Stimulated activated CD8-positive, alpha-beta memory T cell treated with anti-CD3 and anti-CD28 coated beads, Interleukin-15, amount 100 ng/mL, for 48 hours (primary cell): ENCODE data around the gene TSC1.
"Not testable (repeated sequence)": the region's sequence is repeated elsewhere in the genome, so short reads cannot be mapped to it uniquely, and the experiment has no call there.

Source experiments
- DNase-seq, 2 donors: peaks; one replicate each; pipeline ENCODE4 v3.0.0-alpha.2; 2020; ENCODE audit warnings: low read depth in 2 of 2

TSC1 gene

DNA sequence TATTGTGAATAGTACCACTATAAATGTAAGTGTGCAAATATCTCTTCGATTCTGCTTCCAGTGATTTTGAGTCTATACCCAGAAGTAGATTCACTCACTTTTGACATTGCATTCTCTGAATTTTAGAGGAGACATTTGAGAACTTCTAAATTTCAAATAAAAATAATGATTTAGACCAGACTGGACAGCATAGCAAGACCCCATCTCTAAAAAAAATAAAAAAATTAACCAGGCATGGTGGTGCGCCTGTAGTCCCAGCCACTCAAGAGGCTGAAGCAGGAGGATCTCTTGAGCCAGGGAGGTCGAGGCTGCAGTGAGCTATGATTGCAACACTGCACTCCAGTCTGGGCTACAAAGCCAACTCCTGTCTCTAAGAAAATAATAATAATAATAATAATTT lies 32.2 kb upstream of the TSC1 start:
- no peak for DNase-seq

DNA sequence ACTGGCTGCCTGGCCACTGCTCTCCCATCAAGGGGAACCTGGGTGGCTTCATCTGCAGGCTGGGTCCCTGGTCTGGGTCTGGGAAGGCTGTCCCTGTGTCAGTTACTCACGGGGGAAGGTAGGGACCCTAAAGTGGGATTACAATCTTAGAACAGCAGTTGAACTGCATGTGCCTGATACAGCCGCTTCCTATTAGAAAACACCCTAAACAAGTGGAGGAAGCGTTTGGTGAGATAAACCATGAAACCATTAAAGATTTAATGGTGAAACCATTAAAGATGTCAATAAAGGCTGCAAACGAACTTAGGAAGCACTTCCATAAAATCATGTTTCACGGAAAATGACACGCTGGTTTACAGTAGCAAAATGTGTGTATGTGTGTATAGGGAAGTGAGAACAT lies 31.5 kb upstream of the TSC1 start:
- DNase-seq = no peak

DNA sequence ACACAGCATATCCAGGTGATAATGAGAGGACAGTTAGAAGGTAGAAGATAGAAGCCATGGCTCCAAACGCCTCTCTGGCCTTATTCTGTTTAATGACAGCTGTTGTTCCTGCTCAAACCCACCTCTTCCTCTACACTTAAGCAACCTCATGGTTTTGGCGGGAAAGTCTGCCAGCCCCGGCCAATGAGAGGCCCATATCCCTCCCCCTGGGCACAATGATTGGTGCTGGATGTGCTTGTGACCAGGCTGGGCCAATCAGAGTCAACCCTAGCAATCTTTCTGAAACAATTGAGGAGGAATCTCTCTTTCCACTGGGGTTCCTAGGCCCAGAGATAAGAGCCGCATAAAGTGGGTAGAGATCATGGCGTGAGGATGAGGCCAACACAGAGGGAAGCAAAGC lies 29.3 kb upstream of the TSC1 start:
- DNase-seq = no peak

DNA sequence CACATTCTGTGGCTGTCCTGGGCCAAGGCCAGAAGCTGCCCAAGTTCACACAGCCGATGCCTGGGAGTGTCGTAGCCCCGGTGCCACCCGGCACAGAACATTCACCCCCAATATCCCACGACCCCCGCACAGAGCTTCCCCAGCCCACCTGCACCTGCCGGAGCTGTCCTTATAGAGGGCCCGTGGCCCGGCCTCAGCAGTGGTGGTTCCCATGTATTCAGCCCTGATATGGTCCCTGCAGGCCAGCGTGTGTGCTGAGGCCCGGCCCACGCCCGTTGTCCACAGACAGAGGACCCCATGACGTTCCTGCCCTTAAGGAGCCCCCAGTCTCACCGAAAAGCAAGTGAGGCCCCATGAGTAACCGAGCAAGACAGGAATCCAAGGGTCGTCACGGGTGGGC lies 28.8 kb upstream of the TSC1 start:
- no peak for DNase-seq

DNA sequence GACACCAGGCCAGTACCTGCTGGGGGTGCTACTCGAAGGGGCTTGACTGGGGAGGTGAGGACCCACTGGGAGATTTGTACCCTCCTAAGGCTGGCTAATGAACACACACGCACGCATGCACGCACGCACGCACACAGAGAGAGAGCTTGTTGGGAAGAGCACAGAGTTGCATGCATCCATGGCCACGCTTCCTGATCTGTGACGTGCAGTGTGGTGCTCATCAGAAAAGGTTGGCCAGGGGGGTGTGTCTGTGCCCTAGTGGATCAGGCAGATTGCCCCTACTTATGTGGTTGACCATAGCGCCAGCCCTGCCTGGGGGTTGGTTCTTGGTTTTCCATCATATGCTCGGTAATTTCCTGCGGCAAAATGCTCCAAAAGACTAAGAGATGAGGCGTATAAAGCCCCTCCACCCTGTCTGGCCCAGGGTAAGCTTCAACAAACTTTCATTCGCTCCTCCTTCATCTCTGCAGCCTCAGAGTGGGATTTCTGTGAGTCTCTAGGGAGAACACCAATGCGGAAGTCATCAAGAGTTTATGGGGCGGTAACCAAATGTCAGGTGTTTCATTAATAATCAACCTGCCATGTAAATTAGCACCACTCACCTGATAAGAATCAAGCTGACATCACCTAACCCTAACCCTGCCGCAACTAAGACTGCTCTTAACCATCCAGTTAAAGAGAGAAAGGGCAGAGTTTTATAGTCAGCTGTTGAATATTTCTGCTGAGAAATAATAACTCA lies 26.1 kb upstream of the TSC1 start:
- DNase-seq = no peak

DNA sequence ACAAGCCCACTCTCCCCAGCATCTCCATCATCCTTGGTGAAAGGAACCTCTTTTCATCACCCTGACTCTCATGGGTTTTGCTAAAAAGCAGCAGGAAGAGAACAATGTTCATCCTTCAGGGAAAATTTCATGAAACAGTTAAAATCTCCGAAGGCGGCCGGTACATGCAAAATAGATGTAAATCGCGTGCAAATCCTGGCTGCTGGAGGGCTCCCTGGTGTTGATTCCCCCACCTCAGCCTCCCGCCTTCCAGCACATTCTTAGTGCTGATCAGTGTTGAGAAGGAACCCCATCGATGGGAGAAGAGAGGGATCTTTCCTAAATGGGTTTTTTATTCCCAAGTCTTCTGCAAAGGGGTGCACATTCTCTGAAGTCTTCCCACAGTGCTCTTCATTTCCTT lies 25.4 kb upstream of the TSC1 start:
- no peak for DNase-seq

DNA sequence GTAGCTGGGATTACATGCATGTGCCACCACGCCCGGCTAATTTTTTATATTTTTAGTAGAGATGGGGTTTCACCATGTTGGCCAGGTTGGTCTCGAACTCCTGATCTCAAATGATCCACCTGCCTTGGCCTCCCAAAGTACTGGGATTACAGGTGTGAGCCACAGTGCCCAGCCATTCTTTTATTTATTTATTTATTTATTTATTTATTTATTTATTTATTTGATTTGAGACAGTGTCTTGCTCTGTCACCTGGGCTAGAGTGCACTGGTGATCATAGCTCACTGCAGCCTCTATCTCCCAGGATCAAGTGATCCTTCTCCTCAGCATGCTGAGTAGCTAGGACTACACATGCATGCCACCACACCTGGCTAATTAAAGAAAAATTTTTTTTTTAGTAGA lies 23.5 kb upstream of the TSC1 start:
- DNase-seq = not testable (repeated sequence)

DNA sequence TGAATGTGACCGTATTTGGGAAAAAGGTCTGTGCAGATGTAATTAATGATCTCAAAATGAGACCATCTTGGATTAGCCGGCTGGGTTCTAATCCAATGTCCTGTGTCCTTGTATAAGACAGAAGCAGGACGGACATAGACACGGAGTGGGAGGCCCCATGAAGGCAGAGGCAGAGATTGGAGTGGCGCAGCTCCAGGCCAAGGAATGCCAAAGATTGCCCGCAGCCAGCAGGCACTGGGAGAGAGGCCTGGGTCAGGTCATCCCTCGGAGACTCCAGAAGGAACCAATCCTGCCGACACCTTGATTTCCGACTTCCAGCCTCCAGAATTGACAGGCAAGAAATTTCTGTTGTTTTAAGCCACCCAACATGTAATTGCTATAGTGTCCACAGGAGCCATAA lies 21.1 kb upstream of the TSC1 start:
- DNase-seq = no peak

DNA sequence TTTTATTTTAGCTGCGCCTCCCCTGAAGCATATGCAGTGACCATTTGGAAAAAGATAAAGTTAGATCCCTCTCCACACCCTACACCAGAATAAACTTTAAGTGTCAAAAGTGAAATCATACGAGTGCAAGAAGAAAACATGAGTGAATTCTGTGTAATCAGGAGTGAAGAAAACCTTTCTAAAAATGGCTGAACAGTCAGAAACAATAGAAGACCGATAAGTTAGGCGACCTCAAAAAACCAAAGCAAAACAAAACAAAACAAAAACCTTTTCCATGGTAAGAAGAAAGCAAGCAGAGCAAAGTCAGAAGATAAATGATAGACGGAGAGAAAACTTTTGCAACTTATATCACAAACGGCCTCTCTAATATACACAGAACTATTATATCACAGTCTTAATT lies 16.6 kb upstream of the TSC1 start:
- no peak for DNase-seq

DNA sequence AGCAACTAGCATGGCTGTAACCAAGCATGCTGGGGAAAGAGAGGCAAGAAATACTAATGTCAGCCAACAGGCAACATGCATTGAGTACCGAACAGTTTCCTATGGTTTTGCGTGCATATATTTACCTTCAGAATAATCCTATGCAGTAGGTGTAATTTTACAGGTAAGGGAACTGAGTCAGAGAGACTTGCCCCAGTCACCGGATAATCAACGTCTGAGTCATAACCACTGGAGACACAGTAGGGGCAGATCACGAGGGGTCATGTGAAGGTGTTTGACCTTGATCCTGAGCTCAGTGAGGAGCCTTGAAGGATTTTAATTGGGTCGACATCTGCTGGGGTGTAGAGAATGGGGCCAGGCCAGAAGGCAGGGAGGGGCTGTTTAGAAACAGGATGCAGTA lies 13.4 kb upstream of the TSC1 start:
- DNase-seq = no peak

DNA sequence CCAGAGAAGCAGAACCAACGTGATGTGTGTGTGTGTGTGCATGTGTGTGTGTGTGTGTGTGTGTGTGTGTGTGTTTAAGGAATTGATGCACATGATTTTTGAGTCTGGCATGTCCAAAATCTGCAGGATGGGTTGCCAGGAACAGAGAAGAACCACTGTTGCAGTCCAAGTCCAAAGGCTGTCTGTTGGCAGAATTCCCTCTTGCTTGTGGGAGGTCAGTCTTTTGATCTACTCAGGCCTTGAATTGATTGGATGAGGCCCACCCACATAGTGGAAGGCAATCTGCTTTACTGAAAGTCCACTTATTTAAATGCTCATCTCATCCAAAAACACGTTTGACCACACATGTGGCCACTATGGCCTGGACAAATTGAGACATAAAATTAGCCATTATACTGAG lies 11.4 kb upstream of the TSC1 start:
- no peak for DNase-seq

DNA sequence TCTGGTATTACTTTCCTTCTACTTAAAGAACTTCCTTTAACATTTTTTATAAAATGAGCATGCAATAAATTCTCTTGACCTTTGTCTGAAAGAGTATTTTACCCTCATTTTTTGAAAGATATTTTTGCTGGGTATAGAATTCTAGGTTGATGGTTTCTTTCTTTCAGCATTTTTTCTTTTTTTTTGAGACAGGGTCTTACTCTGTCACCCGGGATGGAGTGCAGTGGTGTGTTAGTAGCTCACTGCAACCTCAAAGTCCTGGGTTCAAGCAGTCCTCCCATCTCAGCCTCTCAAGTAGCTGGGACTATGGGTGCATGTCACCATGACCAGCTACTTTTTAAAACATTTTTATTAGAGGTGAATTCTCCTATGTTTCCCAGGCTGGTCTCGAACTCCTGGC lies 10.7 kb upstream of the TSC1 start:
- DNase-seq = no peak

DNA sequence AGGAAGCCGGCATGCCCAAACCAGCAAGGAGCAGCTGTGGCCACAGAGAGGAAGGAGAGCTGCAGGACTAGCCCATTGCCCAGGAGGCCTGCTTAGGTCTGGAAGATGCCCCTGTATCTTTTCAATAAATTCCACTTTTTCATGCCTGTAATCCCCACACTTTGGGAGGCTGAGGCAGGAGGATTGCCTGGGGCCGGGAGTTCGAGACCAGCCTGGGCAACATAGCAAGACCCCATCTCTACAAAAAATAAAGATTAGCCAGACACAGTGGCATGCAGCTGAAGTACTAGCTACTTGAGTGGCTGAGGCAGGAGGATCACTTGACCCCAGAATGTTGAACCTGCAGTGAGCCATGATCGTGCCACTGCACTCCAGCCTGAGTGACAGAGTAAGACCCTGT lies 5.3 kb upstream of the TSC1 start:
- DNase-seq = no peak

DNA sequence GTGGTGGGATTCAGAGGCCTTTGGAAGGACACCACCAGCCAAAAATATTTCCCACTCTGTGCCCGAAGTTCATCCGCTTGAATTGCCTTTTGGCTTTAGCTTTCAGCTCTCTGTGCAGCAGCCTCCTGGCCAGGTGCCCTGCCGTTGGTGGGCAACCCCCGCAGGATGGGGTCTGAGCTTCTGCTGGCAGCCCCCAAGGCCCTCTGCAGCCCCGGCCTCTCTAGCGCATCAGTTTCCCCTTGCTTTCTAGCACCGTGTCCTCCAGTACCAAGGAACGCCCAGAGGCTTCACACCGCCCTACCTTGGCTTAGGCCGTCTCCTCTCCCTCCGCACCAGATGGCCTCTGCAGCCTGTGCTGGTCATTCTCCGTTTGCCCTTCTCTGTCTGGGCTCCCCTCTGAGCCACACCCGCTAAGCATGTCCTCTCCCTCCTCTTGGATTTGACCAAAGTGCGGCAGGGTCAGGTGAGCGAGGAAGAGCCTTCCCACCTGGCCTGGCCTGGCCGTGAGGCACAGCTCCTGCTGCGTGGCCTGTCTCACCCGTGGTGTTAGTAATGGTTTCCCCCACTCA lies 4.2 kb upstream of the TSC1 start:
- no peak for DNase-seq

DNA sequence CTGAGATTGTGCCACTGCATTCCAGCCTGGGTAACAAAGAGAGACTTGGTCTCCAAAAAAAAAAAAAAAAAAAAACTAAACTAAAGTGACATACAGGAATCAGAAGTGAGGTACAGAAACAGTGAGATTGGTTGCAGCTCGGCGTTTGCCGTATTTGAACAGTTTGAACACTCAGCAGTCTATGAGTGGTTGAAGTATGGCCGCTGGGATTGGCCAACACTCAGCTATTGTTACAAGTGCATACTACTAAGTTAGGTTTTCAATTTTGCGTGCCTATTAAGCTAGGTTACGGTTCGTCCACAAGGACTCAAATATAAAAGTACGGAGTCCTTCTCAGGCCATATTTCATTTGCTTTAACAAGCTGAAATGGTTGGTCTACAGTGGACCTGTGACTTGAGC lies 3.3 kb upstream of the TSC1 start:
- no peak for DNase-seq

DNA sequence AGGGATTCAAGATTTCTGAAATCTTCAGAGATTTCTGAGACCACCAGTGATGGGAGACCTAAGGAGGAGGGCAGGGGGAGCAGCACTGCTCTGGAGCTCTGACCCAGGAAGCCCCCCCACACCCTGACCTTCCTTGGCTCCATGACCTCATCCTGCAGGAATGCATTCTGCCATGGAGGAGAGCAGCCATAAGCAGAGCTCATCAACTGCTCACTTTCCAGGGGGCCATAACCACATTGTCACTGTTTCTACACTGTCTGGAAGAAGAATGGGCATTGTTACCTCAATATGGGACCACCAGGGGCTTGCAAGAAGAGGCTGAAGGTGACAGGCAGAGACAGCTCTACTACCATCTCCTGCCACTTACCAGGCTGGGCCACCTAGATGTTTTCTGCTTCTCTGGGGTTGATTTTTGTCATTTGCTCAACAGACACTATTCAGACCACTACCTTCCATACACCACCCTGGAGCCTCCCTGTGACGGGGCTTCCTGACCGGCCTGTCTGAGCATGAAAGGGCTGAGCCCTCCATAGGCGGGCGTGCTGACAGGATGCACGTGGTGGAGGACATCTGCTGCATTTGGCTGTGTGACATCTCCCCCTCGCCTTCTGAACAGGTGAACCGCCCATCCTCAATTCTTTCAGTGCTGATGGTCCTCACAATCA lies 2.3 kb upstream of the TSC1 start:
- no peak for DNase-seq

DNA sequence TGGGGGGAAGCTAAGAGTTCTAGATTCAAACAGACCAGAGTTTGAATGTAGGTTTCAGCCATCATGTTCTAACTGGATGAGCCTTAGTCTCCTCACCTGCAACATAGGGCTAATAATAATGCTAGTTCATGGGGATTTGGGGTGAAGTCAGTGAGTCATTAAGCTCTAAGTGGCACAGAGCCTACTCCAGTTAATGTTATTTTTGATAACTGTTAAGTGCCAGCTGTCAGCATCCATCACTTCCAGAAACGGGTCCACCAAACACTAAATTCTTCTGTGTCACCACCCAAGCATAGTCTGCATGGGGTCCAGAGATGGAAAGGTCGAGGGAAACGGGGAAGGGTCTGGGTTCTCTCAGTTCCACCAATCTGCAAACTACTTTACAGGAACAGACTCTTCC lies 1.8 kb upstream of the TSC1 start:
- DNase-seq = no peak

DNA sequence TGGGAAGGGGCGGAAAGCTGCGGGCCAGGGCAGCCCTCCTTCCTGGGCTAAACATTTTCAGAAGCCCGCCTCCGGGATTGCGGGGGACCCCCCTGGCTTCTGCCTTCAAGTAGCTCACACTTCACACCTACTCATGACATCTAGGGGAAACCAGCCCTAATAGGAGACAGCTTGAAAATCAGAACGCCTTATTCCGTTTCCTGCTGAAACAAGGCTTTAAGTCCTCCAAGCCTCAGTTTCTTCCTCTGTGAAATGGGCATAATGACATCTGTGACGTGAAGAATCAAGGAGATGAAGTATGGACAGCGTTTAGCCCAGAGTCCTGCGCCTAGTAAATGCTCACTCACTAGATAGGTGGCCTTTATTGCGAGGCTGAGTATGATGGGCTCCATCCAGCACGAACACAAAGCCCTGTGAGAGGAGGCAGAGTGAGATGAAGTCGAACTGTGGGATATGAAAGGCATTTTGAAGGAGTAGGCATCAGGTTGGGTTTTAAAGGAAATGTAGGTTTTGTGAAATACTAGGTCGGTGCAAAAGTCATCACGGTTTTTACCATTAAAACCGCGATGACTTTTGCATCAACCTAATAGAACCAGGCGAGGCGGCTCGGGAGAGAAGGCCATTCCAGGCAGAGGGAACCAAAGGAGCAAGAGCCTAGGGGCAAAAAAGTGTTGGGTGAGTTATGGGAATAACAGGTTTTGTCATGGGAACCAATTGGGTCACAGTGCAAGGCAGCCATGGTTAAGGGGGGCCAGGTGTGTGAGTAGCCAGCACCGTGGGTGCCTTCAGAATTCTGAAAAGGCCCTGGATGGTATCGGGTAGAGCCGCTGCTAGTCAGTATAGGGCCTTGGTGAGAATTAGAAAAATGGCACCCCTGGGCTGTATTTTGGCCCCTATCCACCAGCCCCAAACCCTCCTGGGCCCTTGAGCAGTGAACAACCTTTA lies 1.0 kb upstream of the TSC1 start:
- no peak for DNase-seq

DNA sequence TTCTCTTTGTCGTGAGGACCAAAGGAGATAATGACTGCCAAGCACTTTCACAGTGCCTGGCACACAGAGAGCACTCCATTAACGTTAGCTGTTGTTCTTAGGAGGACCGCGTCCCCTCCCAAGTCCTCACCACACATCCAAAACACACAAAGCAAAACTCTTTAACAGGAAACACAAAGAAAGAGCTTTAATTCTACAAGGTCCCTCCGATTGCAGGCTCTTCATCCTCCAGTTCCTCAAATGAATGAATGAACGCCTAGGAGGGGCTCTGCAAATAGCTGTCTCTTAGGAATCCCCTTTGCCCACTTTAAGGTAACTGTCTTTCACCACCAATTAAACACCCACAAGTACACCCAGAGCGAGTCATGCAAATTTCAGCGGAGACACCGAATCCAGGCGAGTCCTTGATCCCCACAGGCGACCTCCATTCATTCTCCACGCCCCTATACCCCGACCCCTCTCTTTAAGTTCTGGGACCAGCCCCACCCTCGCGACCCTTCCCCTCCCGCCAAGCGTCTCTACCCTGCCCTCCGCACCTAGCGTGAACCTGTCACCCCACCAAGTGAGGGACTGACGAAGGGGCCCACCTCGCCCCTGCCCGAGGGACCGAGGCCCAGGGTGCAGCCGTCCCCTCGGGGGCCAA lies 644 bp downstream of the TSC1 start:
- DNase-seq = no peak

DNA sequence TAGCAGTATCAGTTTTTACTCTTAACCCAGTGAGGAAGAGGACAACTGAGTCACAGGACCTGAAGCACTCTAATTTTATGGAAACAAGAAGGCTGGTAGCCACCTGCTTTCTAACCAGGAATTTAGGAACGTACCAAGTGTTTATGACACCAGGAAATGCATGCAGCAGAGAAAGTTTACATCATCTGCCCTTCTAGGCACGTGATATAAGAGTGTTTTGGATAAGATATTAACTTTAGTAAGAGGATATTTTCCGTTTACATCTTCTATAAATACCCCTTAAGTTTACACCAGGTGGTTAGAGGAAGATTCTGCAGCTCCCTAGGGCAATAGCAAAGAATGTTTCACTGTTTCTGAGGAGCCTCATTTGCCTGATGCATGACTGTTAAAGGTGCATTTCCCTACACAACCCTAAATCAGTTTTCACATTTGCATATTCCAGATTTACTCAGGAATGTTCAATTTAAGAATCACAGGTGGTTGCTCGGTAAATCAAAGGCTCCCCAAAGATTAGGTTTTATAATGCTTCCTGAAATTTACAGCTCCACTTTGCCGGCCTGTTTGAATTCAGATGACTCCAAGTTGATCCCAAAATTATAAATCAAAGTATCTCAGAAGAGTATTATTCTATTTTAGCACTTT lies 1.8 kb downstream of the TSC1 start:
- no peak for DNase-seq

DNA sequence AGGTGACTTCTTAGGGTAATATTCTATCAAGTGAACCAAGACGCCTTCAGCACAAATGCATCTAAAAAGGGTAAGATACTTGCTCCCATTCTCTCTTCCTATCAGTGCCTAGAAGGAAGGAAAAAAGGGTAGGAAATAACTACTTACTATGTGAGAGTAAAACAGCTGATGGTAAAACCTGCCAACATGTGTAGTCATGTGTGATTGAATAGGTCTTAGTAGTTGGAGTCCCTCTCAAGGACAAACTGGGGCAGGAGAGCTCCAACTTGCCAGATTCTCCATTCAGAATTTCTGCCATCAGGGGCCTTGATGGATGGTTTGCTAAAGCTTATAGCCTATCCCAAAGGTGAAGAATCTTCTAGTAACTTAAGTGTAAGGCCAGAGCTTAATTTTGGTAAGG lies 5.2 kb downstream of the TSC1 start:
- no peak for DNase-seq
